Measurements from ENCODE around the gene HOXD4.

The HOXD4 gene

DNA sequence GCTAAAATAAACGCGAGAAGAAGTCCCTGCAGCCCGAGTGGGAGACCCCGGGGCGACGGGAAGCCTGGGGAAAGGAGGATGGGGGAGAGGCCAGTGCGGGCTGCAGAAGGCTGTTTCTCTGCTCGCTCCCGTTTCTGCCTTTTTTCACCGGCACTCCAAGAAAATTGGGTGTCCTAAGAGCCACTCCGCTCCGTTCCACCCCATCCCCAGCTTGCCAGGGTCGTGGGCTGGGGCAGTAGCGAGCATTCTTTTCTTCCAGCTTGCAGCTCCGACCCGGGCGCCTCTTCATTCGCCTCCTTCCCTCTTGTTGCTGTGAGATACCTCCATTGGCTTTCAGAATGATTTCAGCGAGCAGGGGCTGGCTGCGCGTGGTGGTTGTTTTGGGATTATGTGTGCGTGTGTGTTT, 6.8 kb downstream of the HOXD4 start (continued):
- TF ChIP-seq, protein P1, sequence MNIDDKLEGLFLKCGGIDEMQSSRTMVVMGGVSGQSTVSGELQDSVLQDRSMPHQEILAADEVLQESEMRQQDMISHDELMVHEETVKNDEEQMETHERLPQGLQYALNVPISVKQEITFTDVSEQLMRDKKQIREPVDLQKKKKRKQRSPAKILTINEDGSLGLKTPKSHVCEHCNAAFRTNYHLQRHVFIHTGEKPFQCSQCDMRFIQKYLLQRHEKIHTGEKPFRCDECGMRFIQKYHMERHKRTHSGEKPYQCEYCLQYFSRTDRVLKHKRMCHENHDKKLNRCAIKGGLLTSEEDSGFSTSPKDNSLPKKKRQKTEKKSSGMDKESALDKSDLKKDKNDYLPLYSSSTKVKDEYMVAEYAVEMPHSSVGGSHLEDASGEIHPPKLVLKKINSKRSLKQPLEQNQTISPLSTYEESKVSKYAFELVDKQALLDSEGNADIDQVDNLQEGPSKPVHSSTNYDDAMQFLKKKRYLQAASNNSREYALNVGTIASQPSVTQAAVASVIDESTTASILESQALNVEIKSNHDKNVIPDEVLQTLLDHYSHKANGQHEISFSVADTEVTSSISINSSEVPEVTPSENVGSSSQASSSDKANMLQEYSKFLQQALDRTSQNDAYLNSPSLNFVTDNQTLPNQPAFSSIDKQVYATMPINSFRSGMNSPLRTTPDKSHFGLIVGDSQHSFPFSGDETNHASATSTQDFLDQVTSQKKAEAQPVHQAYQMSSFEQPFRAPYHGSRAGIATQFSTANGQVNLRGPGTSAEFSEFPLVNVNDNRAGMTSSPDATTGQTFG (tag by site-specific recombination; IDR thresholded peaks at IDR 0.05; ENCODE audit: borderline replicate concordance) = no peak
- TF ChIP-seq SALL2 (tag by site-specific recombination; IDR thresholded peaks at IDR 0.05; ENCODE audit: borderline replicate concordance) (no peak), FEZF1 (tag by site-specific recombination; IDR thresholded peaks at IDR 0.05) (no peak), ZNF2 (tag by site-specific recombination; IDR thresholded peaks at IDR 0.05) (0 out of 2 replicates have a peak, but pooled peaks have one; percentile 12), ZNF629 (tag by site-specific recombination; IDR thresholded peaks at IDR 0.05) (no peak), ZXDB (tag by site-specific recombination; IDR thresholded peaks at IDR 0.05) (peak; percentile 100), ZNF366 (tag by site-specific recombination; conservative IDR thresholded peaks at IDR 0.05) (peak; percentile 14; the same call in 1 of the 2 replicates), ZEB2 (tag by site-specific recombination; IDR thresholded peaks at IDR 0.05) (no peak)
- TF ChIP-seq, protein P2, sequence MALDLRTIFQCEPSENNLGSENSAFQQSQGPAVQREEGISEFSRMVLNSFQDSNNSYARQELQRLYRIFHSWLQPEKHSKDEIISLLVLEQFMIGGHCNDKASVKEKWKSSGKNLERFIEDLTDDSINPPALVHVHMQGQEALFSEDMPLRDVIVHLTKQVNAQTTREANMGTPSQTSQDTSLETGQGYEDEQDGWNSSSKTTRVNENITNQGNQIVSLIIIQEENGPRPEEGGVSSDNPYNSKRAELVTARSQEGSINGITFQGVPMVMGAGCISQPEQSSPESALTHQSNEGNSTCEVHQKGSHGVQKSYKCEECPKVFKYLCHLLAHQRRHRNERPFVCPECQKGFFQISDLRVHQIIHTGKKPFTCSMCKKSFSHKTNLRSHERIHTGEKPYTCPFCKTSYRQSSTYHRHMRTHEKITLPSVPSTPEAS (tag by site-specific recombination; IDR thresholded peaks at IDR 0.05) = peak; percentile 76

DNA sequence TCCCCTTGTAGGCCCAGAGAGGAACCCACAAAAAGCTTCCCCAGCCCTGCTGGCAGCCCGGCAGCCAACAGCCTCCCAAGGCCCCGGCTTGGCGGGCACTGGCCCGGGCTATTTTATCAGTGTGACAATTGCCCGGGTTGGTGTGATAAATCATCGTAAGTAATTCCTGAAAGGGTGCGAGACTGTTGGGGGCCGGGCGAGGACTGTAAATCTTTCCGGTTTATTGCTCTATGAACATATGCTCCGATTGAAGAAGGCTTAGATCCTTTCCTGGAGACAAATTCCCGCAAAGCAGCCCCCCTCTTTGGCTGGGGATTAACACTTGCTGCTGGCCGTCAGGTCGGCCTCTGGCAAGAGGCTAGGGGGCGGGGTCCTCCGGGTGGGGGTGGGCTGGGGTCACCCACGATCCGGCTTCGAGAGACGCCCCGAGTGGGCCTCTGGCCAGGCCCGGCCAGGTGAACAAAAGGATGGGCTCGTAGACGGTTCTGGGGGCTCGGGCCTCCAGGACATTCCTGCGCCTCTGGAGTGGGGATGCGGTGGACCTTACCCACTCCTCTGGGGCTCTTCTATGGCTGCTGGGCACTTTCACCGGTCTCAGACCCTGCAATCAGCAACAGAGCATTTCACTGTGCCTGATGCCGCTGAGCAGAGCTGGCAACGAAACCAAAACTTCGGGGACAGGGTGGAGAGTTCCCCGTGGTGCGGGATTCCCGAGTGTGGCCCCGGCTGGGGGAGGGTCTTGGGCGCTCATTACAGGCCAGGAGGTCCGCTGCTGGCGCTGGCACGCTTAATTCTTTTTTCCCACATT, 7.7 kb downstream of the HOXD4 start:
- H3K4me3 ChIP-seq (ENCODE audit: low read depth, low read length) = no peak overlapping the region
- TF ChIP-seq SP7 (tag by site-specific recombination; IDR thresholded peaks at IDR 0.05) (peak; percentile 78), OVOL3 (tag by site-specific recombination; IDR thresholded peaks at IDR 0.05) (no peak), ZNF654 (tag by site-specific recombination; IDR thresholded peaks at IDR 0.05; ENCODE audit: low read depth) (no peak), ZNF596 (tag by site-specific recombination; IDR thresholded peaks at IDR 0.05) (0 out of 2 replicates have a peak, but pooled peaks have one; percentile 21), ZNF660 (tag by site-specific recombination; IDR thresholded peaks at IDR 0.05) (0 out of 2 replicates have a peak, but pooled peaks have one; percentile 26), ZNF600 (tag by site-specific recombination; IDR thresholded peaks at IDR 0.05) (no peak), ZIC2 (tag by site-specific recombination; IDR thresholded peaks at IDR 0.05) (peak; percentile 70), ZBTB8A (tag by site-specific recombination; IDR thresholded peaks at IDR 0.05) (peak; percentile 79), ZNF423 (tag by site-specific recombination; IDR thresholded peaks at IDR 0.05) (peak; percentile 37; the same call in 1 of the 2 replicates), ZNF48 (tag by site-specific recombination; IDR thresholded peaks at IDR 0.05) (no peak), IKZF3 (tag by site-specific recombination; IDR thresholded peaks at IDR 0.05) (peak; percentile 84), OSR2 (tag by site-specific recombination; IDR thresholded peaks at IDR 0.05) (peak; percentile 37; the same call in 1 of the 2 replicates), ZNF843 (tag by site-specific recombination; IDR thresholded peaks at IDR 0.05) (peak; percentile 91), KLF8 (tag by site-specific recombination; IDR thresholded peaks at IDR 0.05) (no peak), ZNF621 (tag by site-specific recombination; IDR thresholded peaks at IDR 0.05) (no peak), ZNF341 (tag by site-specific recombination; IDR thresholded peaks at IDR 0.05; ENCODE audit: low read depth) (peak; percentile 23; the same call in 1 of the 2 replicates), KLF10 (tag by site-specific recombination; IDR thresholded peaks at IDR 0.05) (peak; percentile 73; the same call in 1 of the 2 replicates), MZF1 (tag by site-specific recombination; IDR thresholded peaks at IDR 0.05; ENCODE audit: borderline replicate concordance) (no peak)
- TF ChIP-seq, protein P3, sequence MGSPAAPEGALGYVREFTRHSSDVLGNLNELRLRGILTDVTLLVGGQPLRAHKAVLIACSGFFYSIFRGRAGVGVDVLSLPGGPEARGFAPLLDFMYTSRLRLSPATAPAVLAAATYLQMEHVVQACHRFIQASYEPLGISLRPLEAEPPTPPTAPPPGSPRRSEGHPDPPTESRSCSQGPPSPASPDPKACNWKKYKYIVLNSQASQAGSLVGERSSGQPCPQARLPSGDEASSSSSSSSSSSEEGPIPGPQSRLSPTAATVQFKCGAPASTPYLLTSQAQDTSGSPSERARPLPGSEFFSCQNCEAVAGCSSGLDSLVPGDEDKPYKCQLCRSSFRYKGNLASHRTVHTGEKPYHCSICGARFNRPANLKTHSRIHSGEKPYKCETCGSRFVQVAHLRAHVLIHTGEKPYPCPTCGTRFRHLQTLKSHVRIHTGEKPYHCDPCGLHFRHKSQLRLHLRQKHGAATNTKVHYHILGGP (tag by site-specific recombination; IDR thresholded peaks at IDR 0.05) = peak; percentile 90
- TF ChIP-seq, protein P4, sequence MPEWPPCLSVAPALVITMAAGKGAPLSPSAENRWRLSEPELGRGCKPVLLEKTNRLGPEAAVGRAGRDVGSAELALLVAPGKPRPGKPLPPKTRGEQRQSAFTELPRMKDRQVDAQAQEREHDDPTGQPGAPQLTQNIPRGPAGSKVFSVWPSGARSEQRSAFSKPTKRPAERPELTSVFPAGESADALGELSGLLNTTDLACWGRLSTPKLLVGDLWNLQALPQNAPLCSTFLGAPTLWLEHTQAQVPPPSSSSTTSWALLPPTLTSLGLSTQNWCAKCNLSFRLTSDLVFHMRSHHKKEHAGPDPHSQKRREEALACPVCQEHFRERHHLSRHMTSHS (tag by site-specific recombination; IDR thresholded peaks at IDR 0.05) = peak; percentile 83; the same call in 1 of the 2 replicates
- TF ChIP-seq, protein P5, sequence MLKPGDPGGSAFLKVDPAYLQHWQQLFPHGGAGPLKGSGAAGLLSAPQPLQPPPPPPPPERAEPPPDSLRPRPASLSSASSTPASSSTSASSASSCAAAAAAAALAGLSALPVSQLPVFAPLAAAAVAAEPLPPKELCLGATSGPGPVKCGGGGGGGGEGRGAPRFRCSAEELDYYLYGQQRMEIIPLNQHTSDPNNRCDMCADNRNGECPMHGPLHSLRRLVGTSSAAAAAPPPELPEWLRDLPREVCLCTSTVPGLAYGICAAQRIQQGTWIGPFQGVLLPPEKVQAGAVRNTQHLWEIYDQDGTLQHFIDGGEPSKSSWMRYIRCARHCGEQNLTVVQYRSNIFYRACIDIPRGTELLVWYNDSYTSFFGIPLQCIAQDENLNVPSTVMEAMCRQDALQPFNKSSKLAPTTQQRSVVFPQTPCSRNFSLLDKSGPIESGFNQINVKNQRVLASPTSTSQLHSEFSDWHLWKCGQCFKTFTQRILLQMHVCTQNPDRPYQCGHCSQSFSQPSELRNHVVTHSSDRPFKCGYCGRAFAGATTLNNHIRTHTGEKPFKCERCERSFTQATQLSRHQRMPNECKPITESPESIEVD (tag by site-specific recombination; IDR thresholded peaks at IDR 0.05) = peak; percentile 80

More for the DNA sequence above, 7.7 kb downstream of the HOXD4 start:
- H3K27ac ChIP-seq (ENCODE audit: extremely low read depth, low read depth, low read length) = peak overlapping the region; percentile 98
- POLR2A ChIA-PET = no interaction called here
- CTCF ChIA-PET = no interaction called here
- H3K4me1 ChIP-seq (ENCODE audit: control insufficient read depth, insufficient read depth, low read length) = peaks cover 5% of the 10 kb centered on the region; the same call in 1 of the 2 replicates
- peaks cover 0 to 19% of the 10 kb centered on the region in 2 experiments; a peak in 2 of 3 replicates for H3K36me3 ChIP-seq (ENCODE audit: control insufficient read depth in 2 of 2, insufficient read depth in 1 of 2, low read length in 2 of 2)
- H3K9me3 ChIP-seq (ENCODE audit: control insufficient read depth, insufficient read depth, low read depth, low read length) = no peaks in the 10 kb centered on the region
